NB4 (cell line): ENCODE data around the gene GRHL3.

ENCODE experiments used
- DNase-seq: peaks from one replicate; pipeline ENCODE4 v3.0.0; 2010; ENCODE audit warnings: low read depth
- H3K4me3 ChIP-seq: one replicate; pipeline ENCODE4 v1.5.1; 2011; ENCODE audit warnings: mild to moderate bottlenecking, low read depth, low read length, moderate library complexity
- CTCF ChIP-seq: IDR thresholded peaks from one replicate; pipeline ENCODE4 v1.5.1; 2012; ENCODE audit warnings: low read depth, low read length
- MAX ChIP-seq: IDR thresholded peaks from 2 replicates; pipeline ENCODE4 v1.6.1; 2011; ENCODE audit warnings: low read depth, low read length
- MYC ChIP-seq: IDR thresholded peaks from 2 replicates; pipeline ENCODE4 v1.6.1; 2011; ENCODE audit warnings: low read depth, low read length
- POLR2A ChIP-seq: IDR thresholded peaks from 2 replicates; pipeline ENCODE4 v1.6.1; 2011; ENCODE audit warnings: mild to moderate bottlenecking; ENCODE audit not compliant: insufficient read length; ENCODE audit errors: extremely low read depth

The GRHL3 gene

GRCh38 chr1:24362982-24363614 lies 43.9 kb downstream of the GRHL3 start:
- no peak for DNase-seq
- no peak for TF ChIP-seq MAX
- no peak overlapping the region for H3K4me3 ChIP-seq

- TF ChIP-seq CTCF = no peak
- no peak for TF ChIP-seq POLR2A
- TF ChIP-seq MAX = no peak
- TF ChIP-seq MYC = no peak
- no peak for DNase-seq
- no peak overlapping the region for H3K4me3 ChIP-seq
Observed at GRCh38 chr1:24363994-24364393, 44.8 kb downstream of the GRHL3 start.

GRCh38 chr1:24364605-24364974 lies 45.4 kb downstream of the GRHL3 start:
- no peak for TF ChIP-seq POLR2A
- DNase-seq = no peak
- H3K4me3 ChIP-seq = no peak overlapping the region

- DNase-seq = peak; percentile 87
- TF ChIP-seq MAX (no peak), CTCF (no peak), MYC (peak; percentile 37; the same call in 1 of the 2 replicates), POLR2A (no peak)
- no peak overlapping the region for H3K4me3 ChIP-seq
Observed at GRCh38 chr1:24364975-24365678, 46.0 kb downstream of the GRHL3 start.

- no peak for DNase-seq
- H3K4me3 ChIP-seq = no peak overlapping the region
- TF ChIP-seq POLR2A (no peak), MYC (no peak), MAX (no peak), CTCF (no peak)
Observed at GRCh38 chr1:24366707-24367106, 47.5 kb downstream of the GRHL3 start.

- TF ChIP-seq CTCF = no peak
- no peak for TF ChIP-seq MYC
- no peak for TF ChIP-seq POLR2A
- TF ChIP-seq MAX = no peak
- no peak for DNase-seq
- H3K4me3 ChIP-seq = no peak overlapping the region
Observed at GRCh38 chr1:24369199-24369598, 50.0 kb downstream of the GRHL3 start.
